HG02938 (cell line): ENCODE data around the gene PDXDC1.
"Not testable (repeated sequence)": the region's sequence is repeated elsewhere in the genome, so short reads cannot be mapped to it uniquely, and the experiment has no call there.

ENCODE experiments used
- ATAC-seq: cut with Tn5 transposase; IDR thresholded peaks from one replicate; pipeline ENCODE4 v1.9.1; 2021; ENCODE audit warnings: mild to moderate bottlenecking, moderate library complexity; ENCODE audit not compliant: unreplicated experiment

The PDXDC1 gene

DNA sequence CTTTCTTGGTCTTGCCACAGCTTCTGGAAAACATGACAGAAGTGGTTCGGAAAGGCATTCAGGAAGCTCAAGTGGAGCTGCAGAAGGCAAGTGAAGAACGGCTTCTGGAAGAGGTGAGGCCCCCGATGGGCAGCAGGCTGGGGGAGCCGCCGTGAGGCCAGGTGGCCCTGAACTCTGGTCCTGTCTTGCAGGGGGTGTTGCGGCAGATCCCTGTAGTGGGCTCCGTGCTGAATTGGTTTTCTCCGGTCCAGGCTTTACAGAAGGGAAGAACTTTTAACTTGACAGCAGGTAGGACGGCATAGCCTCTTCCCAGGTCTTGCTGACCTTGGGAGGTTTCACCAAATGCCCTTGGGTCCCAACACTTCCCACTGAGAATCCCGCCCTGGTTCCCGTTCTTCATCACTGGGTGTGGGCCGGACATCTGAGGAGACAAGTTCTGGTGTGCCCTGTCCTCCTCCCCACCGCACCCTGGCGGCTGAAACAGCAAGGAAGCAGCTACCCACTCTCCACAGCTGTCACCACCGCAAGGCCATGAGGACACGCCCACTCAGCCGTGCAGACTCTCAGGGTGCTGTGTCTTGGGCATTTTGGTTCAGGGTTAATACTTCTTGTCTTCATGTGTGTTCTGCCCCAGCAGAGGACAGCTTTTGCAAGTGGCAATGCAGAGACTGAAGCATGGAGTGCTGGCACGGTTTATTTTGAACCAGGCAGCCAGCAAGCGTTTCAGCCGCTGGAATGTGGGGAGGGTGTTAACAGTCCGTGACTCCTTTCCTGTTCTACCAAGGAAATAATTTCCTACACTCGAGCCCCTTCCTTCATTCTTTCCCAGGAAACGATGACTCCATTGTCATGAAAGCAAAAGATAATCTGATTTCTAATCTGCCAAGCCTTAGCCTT is 59.7 kb downstream of the PDXDC1 start:
- ATAC-seq: no peak

DNA sequence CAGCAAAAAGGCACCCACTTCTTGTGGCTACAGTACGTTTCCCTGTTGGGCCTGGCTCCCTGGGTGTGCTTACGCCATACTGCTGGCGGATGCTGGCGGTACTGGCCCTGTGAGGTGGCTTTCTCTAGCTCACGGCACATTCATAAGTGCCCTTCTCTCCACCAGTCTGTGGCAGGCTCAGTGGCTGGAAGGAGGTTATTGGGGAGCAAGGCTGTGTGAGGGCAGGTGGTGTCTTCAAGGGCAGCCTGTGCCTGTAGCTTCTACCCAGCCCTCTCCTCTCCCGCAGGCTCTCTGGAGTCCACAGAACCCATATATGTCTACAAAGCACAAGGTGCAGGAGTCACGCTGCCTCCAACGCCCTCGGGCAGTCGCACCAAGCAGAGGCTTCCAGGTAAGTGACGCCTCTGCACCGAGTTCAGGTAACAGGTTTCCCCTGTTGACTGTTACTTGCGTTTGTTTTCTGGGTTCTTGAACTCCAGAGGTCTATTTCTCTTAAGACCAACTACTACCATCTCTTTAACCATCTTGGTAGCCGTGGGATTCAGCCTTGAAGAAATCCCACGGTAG is 60.4 kb downstream of the PDXDC1 start:
- ATAC-seq: no peak

- no peak for ATAC-seq
These were observed 62.2 kb downstream of the PDXDC1 start for GRCh38 chr16:15037003-15037402.

DNA sequence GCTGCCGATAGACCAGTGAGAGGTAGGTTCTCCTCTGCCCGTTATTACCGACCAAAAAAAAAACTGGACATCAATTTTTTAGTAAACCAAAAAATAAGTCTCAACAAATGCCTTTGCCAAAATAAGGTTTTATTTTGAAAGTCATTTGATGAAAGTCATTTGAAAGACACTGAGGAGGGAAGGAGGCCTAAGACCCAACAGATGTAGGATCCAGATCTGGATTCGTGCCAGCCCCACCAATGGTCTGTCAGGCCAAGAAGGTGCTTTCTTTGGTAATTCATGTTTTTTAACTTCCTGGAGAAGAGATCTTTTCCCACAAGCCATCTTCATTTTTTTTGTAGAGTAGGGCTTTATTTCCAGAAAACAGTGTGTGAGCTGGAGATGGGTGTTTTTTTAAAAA is 62.9 kb downstream of the PDXDC1 start:
- no peak for ATAC-seq

DNA sequence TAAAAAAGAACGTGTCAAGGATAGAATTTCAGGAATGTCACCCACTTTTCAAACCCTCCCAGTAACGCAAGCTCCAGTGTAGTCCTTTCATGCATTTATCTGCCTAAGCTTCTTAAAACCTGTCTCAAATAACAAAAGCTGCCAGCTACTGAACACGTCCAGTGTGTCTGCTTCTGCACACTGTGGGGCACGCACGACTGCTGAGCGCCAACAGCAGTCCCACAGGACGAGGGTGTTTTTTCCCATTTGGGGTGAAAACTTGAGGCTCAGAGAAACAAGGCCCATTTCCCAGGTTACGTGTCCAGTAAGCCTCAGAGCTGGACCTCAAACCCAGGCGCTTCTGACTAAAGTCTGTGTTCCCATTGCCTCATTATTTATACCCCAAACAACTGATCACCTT is 63.9 kb downstream of the PDXDC1 start:
- no peak for ATAC-seq

GRCh38 chr16:15041271-15042004 is 66.6 kb downstream of the PDXDC1 start:
- ATAC-seq: no peak

DNA sequence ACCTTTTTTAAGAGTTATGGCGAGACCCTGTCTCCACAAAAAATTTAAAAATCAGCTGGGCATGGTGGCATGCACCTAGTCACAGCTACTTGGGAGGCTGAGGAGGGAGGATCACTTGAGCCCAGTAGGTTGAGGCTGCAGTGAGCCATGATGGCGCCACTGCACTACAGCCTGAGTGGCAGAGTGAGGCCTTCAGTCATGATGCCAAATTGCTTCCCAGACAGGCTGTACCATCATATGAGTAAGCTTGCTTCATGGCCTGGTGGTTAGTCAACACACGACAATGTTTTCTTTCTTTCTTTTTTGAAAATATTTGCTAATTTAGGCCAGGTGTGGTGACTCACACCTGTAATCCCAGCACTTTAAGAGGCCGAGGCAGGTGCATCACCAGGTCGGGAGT is 68.5 kb downstream of the PDXDC1 start:
- ATAC-seq: no peak

- no peak for ATAC-seq
These were observed 69.5 kb downstream of the PDXDC1 start for GRCh38 chr16:15044286-15044685.

DNA sequence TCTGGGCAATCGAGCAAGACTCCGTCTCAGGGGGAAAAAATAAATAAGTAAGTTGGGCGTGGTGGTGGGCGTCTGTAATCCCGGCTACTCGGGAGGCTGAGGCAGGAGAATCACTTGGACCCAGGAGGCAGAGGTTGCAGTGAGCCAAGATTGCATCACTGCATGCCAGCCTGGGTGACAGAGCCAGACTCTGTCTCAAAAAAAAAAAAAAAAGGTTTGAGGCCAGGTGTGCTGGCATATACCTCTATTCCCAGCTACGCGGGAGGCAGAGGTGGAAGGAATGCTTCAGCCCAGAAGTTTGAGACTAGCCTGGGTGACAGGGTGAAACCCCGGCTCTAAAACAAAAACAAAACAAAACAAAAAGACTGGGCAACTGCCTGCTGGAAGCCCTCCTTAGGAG is 70.4 kb downstream of the PDXDC1 start:
- not testable (repeated sequence) for ATAC-seq

- ATAC-seq: no peak
These were observed 72.0 kb downstream of the PDXDC1 start for GRCh38 chr16:15046692-15047376.

DNA sequence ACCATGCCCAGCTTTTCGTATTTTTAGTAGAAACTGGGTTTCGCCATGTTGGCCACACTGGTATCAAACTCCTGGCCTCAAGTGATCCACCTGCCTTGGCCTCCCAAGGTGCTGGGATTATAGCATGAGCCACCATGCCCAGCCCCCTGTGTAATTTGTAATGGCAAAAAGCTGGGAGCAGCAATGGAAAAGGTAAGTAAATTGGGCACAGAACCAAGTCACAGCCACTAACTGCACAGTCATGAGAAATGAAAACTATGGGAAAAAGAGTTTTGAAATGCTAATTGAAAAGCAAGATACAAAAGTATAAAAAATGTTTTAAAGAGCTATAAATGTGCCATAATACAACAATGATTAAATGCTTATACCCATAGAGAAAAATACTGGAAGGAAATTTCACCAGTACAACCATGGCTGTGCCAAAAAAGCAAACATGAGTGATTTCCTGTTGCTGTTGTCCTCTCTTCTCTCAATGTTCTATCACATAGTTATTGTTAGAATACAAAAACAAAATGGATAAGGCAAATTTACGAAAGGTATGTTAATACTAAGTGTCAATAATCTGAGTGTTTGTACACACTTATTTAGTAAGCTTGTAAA is 74.9 kb downstream of the PDXDC1 start:
- ATAC-seq: no peak

DNA sequence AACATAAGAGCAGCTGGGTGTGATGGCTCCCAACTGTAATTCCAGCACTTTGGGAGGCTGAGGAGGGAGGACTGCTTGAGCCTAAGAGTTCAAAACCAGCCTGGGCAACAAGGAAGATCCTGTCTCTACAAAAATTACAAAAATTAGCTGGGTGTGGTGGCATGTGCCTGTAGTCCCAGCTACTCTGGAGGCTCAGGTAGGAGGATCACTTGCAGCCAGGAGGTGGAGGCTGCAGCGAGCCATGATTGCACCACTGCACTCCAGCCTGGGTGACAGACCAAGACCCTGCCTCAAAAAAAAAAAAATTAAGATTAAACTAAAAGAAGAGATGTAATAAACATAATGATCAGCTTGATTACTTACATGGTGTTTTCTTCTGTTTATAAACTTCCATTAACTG is 75.6 kb downstream of the PDXDC1 start:
- ATAC-seq: not testable (repeated sequence)

DNA sequence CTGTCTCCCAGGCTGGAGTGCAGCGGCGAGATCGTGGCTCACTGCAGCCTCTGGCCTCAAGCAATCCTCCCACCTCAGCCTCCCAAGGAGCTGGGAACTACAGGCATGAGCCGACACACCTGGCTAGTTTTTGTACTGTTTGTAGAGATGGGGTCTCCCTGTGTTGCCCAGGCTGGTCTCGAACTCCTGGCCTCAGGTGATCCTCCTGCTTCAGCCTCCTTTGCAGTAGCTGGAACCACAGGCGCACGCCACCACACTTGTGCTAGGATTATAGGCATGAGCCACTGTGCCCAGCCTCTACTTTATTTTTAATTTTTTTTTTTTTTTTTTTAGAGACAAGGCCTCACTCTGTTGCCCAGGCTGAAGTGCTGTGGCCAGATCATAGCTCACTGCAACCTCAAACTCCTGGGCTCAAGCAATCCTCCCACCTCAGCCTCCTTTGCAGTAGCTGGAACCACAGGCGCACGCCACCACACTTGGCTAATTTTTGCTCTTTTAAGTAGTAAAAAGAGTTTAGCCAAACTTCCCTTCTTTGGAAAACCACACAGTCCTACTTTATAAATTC is 76.6 kb downstream of the PDXDC1 start:
- no peak for ATAC-seq

GRCh38 chr16:15052747-15053476 is 78.1 kb downstream of the PDXDC1 start:
- no peak for ATAC-seq

- no peak for ATAC-seq
These were observed 79.1 kb downstream of the PDXDC1 start for GRCh38 chr16:15053904-15054303.

DNA sequence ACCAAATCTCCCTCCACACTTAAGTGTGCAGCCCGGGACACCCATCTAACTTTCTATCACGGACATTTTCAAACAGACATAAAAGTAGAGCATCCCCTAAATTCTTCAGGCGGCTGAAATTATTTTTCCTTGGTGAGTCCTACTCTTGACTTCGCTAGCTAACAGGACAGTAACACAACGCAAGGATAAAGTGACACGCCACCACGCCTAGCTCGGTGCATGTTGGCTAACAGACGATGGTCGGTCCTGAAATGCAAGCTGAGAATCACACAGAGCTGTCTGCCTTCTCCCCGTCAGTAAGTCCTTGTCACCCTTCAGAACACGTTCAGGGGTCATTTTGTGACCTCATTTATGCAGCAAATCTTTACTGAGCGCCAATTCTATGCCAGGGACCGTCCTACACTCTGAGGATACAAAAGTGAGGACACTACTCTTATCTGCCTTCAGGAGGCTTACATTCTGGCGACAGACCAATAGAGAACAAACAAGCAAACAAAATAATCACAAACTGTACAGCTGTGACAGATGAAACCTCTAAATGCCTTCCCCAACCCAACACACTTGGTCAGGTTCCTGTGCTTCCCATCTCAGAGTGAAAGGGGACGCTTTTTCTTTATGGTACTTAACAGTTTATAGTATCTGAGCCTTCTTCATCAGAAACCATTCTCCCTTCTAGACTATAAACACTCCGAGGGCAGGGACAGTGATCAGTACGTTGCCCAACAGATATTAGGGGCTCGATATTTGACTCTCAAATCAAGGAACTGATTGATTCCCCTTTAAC is 79.7 kb downstream of the PDXDC1 start:
- ATAC-seq: no peak

GRCh38 chr16:15055141-15056053 is 80.6 kb downstream of the PDXDC1 start:
- peak; percentile 58 for ATAC-seq
